Measurements from ENCODE around the gene ANK2. TPM values are rescaled to one million over a fixed set of nuclear protein-coding genes. Genes with fewer than 3 reads are reported as not detected.

ANK2 gene
- total RNA-seq (2014; rRNA removed; shearing (Covaris generic)), result 13.2 and 16.4 TPM in 2 replicates

GRCh38 chr4:113049421-113050370 lies at the start of gene ANK2:
Gene ANK2 (plus strand): TSS chr4:113049653. CDS start chr4:113049729, 76 bp downstream.

Small RNA genes lying within 50 kb of the gene (small RNA-seq; reads per million reads assigned to genes)
- gene MIR8082 (not detected), gene RN7SL184P (not detected), gene RNU1-138P (not detected)
